HG03097 (cell line): ENCODE data around the gene TBXA2R.
A peak's percentile ranks its signal among the peaks of the same experiment; 100 is the strongest.
"Not testable (repeated sequence)": the region's sequence is repeated elsewhere in the genome, so short reads cannot be mapped to it uniquely, and the experiment has no call there.

Experiments used
- ATAC-seq: cut with Tn5 transposase; IDR thresholded peaks from one replicate; pipeline ENCODE4 v1.9.1; 2021; ENCODE audit not compliant: unreplicated experiment, low FRiP score

TBXA2R gene

GRCh38 chr19:3641515-3642269, 35.0 kb upstream of the TBXA2R start:
- ATAC-seq: no peak

- ATAC-seq: no peak
These were observed 32.8 kb upstream of the TBXA2R start for GRCh38 chr19:3639479-3639878.

GRCh38 chr19:3638208-3639193, 31.8 kb upstream of the TBXA2R start:
- no peak for ATAC-seq

- ATAC-seq: no peak
These were observed 30.9 kb upstream of the TBXA2R start for GRCh38 chr19:3637621-3638020.

GRCh38 chr19:3636962-3637361, 30.3 kb upstream of the TBXA2R start:
- no peak for ATAC-seq

GRCh38 chr19:3636506-3636905, 29.8 kb upstream of the TBXA2R start:
- ATAC-seq: no peak

- ATAC-seq: no peak
These were observed 27.9 kb upstream of the TBXA2R start for GRCh38 chr19:3634496-3635045.

GRCh38 chr19:3633559-3633988, 26.9 kb upstream of the TBXA2R start:
- ATAC-seq: no peak

GRCh38 chr19:3632739-3633558, 26.3 kb upstream of the TBXA2R start:
- no peak for ATAC-seq

GRCh38 chr19:3632098-3632497, 25.4 kb upstream of the TBXA2R start:
- no peak for ATAC-seq

- no peak for ATAC-seq
These were observed 24.6 kb upstream of the TBXA2R start for GRCh38 chr19:3631053-3631861.

- ATAC-seq: not testable (repeated sequence)
These were observed 22.1 kb upstream of the TBXA2R start for GRCh38 chr19:3628766-3629165.

GRCh38 chr19:3627351-3627723, 20.7 kb upstream of the TBXA2R start:
- ATAC-seq: no peak

- peak; percentile 65 for ATAC-seq
These were observed 20.0 kb upstream of the TBXA2R start, which contains the start of gene CACTIN for GRCh38 chr19:3626473-3627350. TSS of gene CACTIN (minus strand) at chr19:3626790. CDS start at chr19:3626762, 28 bp downstream.

GRCh38 chr19:3625996-3626472, 19.4 kb upstream of the TBXA2R start:
- peak; percentile 8 for ATAC-seq

GRCh38 chr19:3623716-3624115, 17.0 kb upstream of the TBXA2R start:
- ATAC-seq: no peak

- ATAC-seq: no peak
These were observed 15.5 kb upstream of the TBXA2R start for GRCh38 chr19:3622224-3622623.

- ATAC-seq: no peak
These were observed 15.0 kb upstream of the TBXA2R start for GRCh38 chr19:3621689-3622088.
